Measurements from ENCODE around the gene PTX4. TPM values are rescaled to one million over a fixed set of nuclear protein-coding genes. Genes with fewer than 3 reads are reported as not detected.

Gene PTX4
- total and polyA plus RNA-seq, 4 donors, result 0.08 to 0.61 TPM; not detected in 2

DNA sequence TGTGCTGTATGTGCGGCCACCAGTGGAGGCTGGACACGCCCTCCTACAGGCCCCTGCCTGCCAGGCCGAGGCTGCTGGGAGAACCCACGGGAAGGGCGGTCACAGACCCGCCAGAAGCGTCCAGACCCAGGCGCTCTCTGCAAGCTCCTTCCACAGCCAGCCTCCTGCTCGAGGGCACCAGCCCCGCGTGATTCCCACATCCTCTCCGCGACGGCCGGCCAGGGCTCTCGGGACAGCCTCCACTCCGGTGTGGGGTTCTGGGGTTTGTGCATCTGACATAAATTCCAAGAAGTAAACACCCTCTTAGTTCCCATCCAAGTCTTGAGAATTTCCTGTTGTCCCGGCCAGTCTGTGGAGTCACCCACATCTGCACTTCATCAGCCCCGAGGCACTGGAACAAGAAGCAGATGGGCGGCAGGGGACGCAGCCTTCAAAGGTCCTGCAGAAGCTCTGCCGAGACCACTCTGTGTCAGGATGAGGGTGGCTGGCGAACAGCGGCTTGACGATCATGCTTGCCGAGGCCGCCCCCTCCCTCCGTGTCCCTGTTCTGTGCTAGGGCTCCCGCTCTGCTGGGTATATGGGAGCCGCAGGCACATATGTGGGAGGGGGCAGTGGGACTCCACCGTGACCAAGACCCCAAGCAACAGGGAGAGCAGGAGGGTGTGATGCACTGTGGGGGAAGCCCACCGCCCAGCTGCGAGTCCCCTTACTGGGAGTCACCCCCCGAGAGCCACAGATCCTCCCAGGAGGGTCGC is 42.3 kb upstream of the PTX4 start (continued):
- TF ChIP-seq CTCF (IDR thresholded peaks at IDR 0.05; ENCODE audit: low read depth, low read length, missing input control), result no peak
- TF ChIP-seq EGR1 (IDR thresholded peaks at IDR 0.05; ENCODE audit: low read depth in 2 of 2), result no peak
- TF ChIP-seq TAF1 (conservative IDR thresholded peaks at IDR 0.05), result no peak
- TF ChIP-seq FOXA2 (IDR thresholded peaks at IDR 0.05), result no peak

GRCh38 chr16:1530349-1530882 is 41.7 kb upstream of the PTX4 start:
- H3K4me1 ChIP-seq (ENCODE audit: control insufficient read depth in 4 of 4, insufficient read depth in 4 of 4, low read length in 3 of 4), result peaks cover 0 to 5% (median 0%) of the 10 kb centered on the region in 4 donors
- H3K4me3 ChIP-seq (ENCODE audit: low read depth in 1 of 3, low read length in 3 of 3), result no peak overlapping the region
- no peaks in the 10 kb centered on the region for H3K9me3 ChIP-seq (ENCODE audit: control insufficient read depth in 4 of 4, low read length in 3 of 4)
- TF ChIP-seq TAF1 (conservative IDR thresholded peaks at IDR 0.05) (no peak), CTCF (IDR thresholded peaks at IDR 0.05; ENCODE audit: low read depth, low read length, missing input control) (no peak), YY1 (IDR thresholded peaks at IDR 0.05) (no peak), ATF3 (IDR thresholded peaks at IDR 0.05) (no peak), RAD21 (IDR thresholded peaks at IDR 0.05) (no peak), HNF4G (IDR thresholded peaks at IDR 0.05) (no peak), MAX (IDR thresholded peaks at IDR 0.05) (no peak)
- no peak for DNase-seq (ENCODE audit: low spot score)
- H3K27ac ChIP-seq (ENCODE audit: low read depth in 1 of 2, low read length in 2 of 2), result peak overlapping the region; percentile 44 to 63
- H3K27me3 ChIP-seq (ENCODE audit: control insufficient read depth in 4 of 4, insufficient read depth in 4 of 4, low read length in 3 of 4), result no peaks in the 10 kb centered on the region
- no peak overlapping the region for H3K9ac ChIP-seq (ENCODE audit: low read depth in 1 of 2, low read length in 2 of 2)
- H3K36me3 ChIP-seq (ENCODE audit: control insufficient read depth in 4 of 4, insufficient read depth in 3 of 4, low read depth in 1 of 4, low read length in 3 of 4), result peaks cover 0 to 4% (median 0%) of the 10 kb centered on the region in 4 donors
- WGBS, result 90% methylated on average over 27 of the region's 27 CpGs

- no peak overlapping the region for H3K9ac ChIP-seq (ENCODE audit: low read depth in 1 of 2, low read length in 2 of 2)
- no peak for DNase-seq (ENCODE audit: low spot score)
- no peak overlapping the region for H3K4me3 ChIP-seq (ENCODE audit: low read depth in 1 of 3, low read length in 3 of 3)
- WGBS, result 96% methylated on average over 29 of the region's 29 CpGs
- peaks cover 0 to 4% (median under 1%) of the 10 kb centered on the region in 4 donors for H3K36me3 ChIP-seq (ENCODE audit: control insufficient read depth in 4 of 4, insufficient read depth in 3 of 4, low read depth in 1 of 4, low read length in 3 of 4)
- H3K27me3 ChIP-seq (ENCODE audit: control insufficient read depth in 4 of 4, insufficient read depth in 4 of 4, low read length in 3 of 4), result no peaks in the 10 kb centered on the region
- peaks cover 0 to 5% (median 0%) of the 10 kb centered on the region in 4 donors for H3K4me1 ChIP-seq (ENCODE audit: control insufficient read depth in 4 of 4, insufficient read depth in 4 of 4, low read length in 3 of 4)
- H3K9me3 ChIP-seq (ENCODE audit: control insufficient read depth in 4 of 4, low read length in 3 of 4), result no peaks in the 10 kb centered on the region
- H3K27ac ChIP-seq (ENCODE audit: low read depth in 1 of 2, low read length in 2 of 2), result no peak overlapping the region
- TF ChIP-seq RXRA (IDR thresholded peaks at IDR 0.05), result no peak
- TF ChIP-seq MAX (IDR thresholded peaks at IDR 0.05), result no peak
- no peak for TF ChIP-seq HNF4A (conservative IDR thresholded peaks at IDR 0.05)
- TF ChIP-seq REST (IDR thresholded peaks at IDR 0.05), result no peak
- no peak for TF ChIP-seq YY1 (IDR thresholded peaks at IDR 0.05)
- no peak for TF ChIP-seq FOXA2 (IDR thresholded peaks at IDR 0.05)
- no peak for TF ChIP-seq HNF4G (IDR thresholded peaks at IDR 0.05)
- no peak for TF ChIP-seq JUND (IDR thresholded peaks at IDR 0.05)
- no peak for TF ChIP-seq TAF1 (conservative IDR thresholded peaks at IDR 0.05)
- no peak for TF ChIP-seq NR2F2 (IDR thresholded peaks at IDR 0.05)
- no peak for TF ChIP-seq GABPA (IDR thresholded peaks at IDR 0.05 in 1 of 2, conservative IDR thresholded peaks at IDR 0.05 in 1 of 2)
- TF ChIP-seq FOXA1 (IDR thresholded peaks at IDR 0.05), result no peak
- TF ChIP-seq SP1 (IDR thresholded peaks at IDR 0.05), result no peak
- TF ChIP-seq EGR1 (IDR thresholded peaks at IDR 0.05; ENCODE audit: low read depth in 2 of 2), result no peak
- no peak for TF ChIP-seq RAD21 (IDR thresholded peaks at IDR 0.05)
Observed at GRCh38 chr16:1528921-1529537, 40.3 kb upstream of the PTX4 start.

All from liver (tissue), 9 donors.